Peyer's patch (tissue), 4 donors: ENCODE measurements around the gene CCR2.

Experiments
- CTCF ChIP-seq, 6 experiments: fragments of 450-650 bp in 4 of 6; fragments of 200-600 bp in 2 of 6; sonication (generic) in 1 of 6; IDR thresholded peaks; one replicate each; pipeline ENCODE4 v1.5.1; 2017 to 2019; ENCODE audit warnings: antibody characterized with exemption in 6 of 6, mild to moderate bottlenecking in 3 of 6, moderate library complexity in 1 of 6
- POLR2A ChIP-seq, 2 donors: fragments of 450-650 bp; IDR thresholded peaks; one replicate each; pipeline ENCODE4 v1.5.1; 2017; ENCODE audit warnings: antibody characterized with exemption in 2 of 2, mild to moderate bottlenecking in 2 of 2, moderate library complexity in 2 of 2

GRCh38 chr3:46375218-46375617 is 21.3 kb downstream of the CCR2 start:
- TF ChIP-seq CTCF (IDR thresholded peaks at IDR 0.05) (no peak), POLR2A (IDR thresholded peaks at IDR 0.05) (no peak)
